CD4-positive, alpha-beta T cell treated with Interferon alpha-2 for 1 hour (primary cell): Measurements from ENCODE around the gene XYLB.

Experiments used
- DNase-seq, 2 donors: peaks; one replicate each; pipeline ENCODE4 v3.0.0-alpha.2; 2020 to 2022

The XYLB gene

DNA sequence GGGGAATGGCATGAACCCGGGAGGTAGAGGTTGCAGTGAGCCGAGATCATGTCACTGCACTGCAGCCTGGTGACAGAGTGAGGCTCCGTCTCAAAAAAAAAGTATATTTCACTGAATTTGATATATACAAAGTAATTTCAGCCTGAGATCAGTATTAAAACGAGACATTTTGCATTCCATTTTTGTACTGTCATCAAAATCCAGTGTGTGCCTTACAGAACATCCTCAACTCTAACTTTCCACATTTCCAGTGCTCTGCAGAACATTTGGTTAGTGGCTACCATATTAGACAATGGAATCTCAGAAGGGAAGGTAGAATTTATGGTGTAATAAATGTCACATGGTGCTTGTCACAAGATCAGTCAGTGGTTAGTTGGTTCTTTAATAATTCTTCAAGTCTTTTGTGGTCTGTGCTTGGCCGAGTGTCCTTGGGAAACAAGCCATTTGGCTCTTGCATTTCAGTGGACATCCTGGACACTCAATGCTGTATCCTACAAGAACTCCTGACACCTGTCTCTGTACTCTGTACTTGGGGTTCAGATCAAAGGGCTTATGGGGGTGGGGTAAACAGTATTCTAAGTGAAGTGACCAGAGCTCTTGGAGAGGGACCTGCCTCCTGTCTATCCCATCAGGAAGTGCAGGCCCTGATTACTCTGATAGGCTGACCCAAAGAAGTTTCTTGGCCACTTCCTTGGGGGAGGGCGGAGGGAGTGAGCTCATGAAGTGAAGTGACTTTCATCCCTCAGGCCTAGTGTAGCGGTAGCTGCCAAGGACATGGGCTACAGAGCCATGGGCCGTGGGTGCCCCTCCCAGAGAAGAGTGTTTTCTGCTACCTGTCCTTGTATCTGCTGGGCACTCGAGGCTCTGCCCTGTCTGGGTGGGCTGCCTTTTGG lies 110.8 kb downstream of the XYLB start:
- no peak for DNase-seq

DNA sequence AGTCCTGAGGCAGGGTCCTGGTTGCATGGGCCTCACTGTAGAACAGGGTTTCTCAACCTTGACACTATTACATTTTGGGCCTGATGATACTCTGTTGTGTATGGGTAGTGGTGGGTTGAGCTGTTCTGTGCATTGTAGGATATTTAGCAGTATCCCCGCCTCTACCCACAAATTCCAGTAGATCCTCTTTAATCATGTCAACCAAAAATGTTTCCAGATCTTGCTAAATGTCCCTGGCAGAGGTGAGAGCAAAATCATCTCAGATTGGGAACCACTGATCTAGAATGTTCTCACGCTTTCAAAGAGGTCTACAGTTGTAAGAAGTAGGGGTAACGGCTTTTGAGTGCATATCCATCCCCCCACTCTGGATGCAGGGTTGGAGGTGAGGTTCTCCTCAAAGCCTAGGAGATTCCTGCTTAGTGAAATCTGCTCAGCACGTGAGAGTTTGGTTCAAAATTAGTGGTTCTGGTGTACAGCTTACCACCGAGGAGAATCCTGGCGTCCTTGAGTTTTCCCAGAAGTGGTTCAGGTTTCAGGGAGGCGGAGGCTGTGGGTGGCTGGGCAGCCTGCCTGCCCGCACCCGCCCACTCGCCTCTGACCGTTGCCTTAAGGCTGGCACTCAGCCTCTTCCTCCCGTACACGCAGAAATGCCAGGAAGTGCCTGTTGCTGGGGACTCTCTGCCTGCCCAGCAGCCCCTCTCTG lies 112.4 kb downstream of the XYLB start:
- DNase-seq = no peak

GRCh38 chr3:38459499-38460048 lies 113.0 kb downstream of the XYLB start:
- DNase-seq = no peak

DNA sequence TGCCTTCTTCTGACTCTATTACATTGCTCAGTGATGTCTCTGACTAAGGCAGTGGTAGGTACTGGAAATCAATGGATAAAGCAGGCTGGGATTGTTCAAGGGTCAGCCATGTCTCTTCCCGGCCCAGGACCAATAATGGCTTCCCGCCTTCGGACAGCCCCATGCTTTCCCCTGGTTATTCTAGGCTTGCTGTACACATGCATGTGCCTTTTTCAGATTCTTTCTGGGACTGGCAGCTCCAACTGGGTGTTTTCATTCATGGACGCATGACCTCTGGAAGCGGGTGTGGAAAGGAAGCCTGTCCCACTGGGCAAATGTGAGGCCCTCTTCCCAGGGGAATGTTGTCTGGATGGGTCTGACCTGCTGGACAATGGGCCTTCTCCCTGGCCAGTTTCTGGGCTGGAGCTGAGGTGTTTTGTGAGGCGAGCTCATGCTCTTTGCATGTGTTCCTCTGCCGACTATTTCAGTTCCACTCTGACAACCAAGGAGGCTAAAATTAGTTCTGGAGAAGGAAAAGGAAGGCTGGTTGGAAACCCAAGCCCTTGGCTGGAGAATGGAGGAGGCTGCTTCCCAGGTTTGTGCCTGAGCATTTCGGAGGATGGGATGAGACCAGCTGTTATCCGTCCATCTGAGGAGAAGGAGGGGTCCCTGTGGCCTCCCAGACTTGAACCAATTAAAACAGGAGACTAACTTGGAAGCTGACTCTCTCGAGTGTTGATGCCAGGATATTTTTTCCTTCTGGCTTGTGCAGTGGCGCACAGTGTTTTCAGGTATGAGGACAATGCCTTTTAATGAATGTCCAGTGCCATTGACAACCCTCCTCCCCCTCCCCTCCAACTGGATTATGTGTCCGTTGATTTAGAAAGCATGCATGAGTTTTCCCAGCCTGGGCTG lies 114.0 kb downstream of the XYLB start:
- DNase-seq = no peak
